ENCODE data around the gene NXPH4.

NXPH4 gene

DNA sequence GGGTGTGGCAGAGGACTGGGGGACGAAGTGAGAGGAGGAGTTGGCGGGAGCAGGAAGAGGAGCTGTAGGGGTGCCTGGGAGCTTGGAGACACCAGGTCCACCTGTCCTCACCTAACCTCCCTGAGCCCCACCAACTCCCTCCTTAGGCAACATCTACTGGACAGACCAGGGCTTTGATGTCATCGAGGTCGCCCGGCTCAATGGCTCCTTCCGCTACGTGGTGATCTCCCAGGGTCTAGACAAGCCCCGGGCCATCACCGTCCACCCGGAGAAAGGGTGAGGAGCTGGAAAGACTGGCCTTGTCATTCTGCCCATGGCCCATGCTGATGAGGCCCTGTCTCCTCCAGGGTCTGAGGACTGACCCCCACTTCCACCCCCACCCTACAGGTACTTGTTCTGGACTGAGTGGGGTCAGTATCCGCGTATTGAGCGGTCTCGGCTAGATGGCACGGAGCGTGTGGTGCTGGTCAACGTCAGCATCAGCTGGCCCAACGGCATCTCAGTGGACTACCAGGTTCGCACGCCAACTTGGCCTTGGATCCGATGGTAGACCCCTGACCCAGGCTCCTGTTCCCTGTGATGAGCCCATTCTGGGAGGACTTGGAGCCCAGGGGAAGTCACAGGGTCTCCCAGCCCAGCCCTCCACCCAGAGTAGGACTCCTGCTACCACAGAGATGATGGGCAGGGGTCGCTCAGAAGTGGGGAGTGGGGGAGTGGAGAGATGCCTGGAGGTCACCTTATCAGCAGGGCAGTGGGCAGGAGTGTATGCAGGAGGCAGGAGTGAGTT, 32.5 kb upstream of the NXPH4 start:
- DNase-seq (ENCODE audit: low read depth, low spot score) = no peak

DNA sequence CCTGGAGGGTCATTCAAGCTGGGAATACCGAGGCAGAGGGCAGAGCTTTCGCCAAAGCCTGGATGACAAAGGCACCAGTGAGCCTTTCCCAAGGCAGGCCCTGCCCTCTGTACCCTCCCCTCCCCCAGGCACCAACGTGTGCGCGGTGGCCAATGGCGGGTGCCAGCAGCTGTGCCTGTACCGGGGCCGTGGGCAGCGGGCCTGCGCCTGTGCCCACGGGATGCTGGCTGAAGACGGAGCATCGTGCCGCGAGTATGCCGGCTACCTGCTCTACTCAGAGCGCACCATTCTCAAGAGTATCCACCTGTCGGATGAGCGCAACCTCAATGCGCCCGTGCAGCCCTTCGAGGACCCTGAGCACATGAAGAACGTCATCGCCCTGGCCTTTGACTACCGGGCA, 31.2 kb upstream of the NXPH4 start:
- no peak for DNase-seq (ENCODE audit: low read depth, low spot score)

DNA sequence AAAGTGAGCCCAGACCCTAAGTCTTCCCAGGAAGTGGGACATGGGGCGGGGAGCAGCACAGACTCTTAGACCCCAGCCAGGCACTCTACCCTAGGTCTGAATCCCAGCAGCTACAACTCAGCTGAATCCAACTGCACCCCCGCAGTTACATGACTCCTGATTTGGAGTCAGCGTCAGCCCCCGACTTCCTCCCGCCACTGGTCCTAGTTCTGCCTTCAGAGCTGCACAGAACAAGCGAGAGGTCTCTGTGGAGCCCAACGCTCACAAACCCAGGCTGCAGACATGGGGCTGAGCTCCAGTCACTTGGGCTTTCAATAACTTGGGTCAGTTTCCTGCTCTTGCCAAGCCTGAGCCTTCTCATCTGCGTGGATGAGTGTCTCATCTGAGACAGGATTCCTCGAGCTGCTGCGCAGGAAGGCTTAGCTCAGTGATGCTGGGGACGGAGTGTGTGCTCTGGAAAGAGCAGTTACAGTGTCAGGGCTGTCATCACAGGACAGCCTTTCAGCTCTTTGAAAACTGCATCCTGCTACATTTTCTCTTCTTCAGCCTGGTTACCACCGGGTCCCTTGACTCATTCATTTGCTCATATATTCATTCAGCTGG, 30.6 kb upstream of the NXPH4 start:
- no peak for DNase-seq (ENCODE audit: low read depth, low spot score)

DNA sequence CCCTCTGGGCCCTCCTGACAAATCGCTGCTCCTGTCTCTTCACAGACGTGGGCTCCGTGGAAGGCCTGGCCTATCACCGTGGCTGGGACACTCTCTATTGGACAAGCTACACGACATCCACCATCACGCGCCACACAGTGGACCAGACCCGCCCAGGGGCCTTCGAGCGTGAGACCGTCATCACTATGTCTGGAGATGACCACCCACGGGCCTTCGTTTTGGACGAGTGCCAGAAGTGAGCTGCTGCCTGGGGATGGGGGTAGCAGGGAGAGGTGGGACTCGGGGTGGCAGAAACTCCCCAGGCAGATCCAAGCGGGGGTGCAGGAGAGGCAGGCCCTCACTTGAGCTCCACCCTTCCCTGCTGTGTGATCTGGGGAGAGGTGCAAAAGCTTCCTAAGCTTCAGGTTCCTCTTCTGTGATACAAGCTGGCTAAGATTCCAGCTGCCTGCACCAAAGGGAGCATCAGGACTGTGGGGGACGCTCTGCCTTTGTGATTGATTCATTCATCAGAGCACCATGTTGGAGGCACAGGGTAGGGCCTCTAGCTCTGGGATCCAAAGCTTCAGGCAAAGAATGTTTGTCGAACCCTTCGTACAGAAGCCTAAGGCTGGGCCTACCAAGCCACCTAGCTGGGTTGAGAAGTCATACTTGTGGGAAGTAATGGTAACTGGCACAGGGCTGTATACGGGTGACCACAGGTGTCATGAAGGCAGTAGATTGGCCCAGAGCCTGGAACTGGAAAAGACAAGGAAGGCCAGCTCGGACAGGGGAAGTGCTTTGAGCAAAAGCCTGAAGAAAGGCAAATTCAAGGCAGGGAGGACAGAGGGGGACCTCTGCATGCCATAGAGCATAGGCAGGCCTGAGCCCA, 29.1 kb upstream of the NXPH4 start:
- no peak for DNase-seq (ENCODE audit: low read depth, low spot score)

DNA sequence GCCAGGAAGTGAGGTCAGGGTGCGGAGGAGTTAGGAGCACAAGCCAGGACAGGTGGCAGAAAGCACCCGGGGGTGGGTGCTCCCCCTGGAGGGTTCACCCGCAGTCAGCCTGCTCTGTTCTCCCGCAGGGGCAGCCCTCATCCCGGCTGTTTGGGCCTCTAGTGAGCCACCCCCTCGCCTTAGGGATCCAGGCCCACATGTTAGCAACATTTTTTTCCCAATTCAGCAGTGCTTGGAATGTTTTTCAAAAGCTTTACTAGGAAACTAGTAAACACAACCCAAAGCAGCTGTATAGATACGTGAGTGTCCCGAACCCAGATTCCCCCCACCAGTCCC, 28.5 kb upstream of the NXPH4 start:
- DNase-seq (ENCODE audit: low read depth, low spot score) = no peak

DNA sequence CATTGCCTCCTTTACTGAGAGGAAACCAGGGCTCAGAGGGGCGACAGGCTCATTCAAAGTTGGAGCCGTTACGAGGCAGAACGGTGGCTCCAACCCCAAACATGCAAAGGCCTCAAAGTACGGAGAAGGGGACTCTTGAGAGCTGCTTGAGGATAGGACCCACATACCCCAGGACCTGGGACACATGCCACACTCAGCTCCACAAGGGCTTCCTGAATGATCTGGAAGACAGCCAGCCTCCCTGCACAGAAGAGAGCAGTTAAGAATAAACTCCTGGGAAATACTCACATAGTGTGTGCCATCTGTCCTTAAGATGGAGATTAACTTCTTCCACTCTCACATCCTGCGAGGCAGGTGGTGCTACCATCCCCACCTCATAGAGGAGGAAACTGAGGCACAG, 26.6 kb upstream of the NXPH4 start:
- DNase-seq (ENCODE audit: low read depth, low spot score) = no peak

DNA sequence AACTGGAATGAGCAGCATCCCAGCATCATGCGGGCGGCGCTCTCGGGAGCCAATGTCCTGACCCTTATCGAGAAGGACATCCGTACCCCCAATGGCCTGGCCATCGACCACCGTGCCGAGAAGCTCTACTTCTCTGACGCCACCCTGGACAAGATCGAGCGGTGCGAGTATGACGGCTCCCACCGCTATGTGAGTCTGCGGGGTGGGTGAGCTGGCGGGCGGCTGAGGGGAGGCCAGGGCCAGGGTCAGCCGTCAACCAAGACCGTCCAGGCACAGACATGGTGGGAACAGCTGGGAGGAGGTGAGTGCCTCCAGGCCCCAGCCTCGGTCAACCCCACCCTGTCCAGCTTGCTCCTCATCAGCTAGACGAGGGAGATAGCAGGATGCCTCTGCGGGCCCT, 25.8 kb upstream of the NXPH4 start:
- no peak for DNase-seq (ENCODE audit: low read depth, low spot score)

DNA sequence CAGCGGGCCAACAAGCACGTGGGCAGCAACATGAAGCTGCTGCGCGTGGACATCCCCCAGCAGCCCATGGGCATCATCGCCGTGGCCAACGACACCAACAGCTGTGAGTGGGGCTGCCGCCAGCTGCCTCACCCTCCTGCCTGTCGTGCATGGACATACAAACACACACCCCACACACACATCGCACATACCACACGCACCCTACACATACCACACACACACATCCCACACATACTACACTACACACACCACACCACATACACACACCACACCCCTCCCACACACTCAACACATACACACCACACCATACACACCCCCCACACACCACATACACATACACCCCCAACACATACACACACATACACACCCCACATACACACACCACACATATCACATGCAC, 25.2 kb upstream of the NXPH4 start:
- no peak for DNase-seq (ENCODE audit: low read depth, low spot score)

DNA sequence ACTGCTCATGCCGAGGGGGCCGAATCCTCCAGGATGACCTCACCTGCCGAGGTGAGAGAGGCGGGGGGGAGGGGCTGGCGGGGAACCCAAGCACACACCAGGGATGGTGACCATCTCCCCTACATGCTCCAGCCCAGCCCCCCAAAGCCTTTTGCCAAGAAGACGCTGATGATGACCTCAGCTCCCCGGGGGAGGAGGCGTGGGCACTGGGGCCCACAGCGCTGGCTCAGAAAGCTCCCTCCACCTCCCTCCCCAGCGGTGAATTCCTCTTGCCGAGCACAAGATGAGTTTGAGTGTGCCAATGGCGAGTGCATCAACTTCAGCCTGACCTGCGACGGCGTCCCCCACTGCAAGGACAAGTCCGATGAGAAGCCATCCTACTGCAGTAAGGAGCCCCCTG, 23.7 kb upstream of the NXPH4 start:
- no peak for DNase-seq (ENCODE audit: low read depth, low spot score)

DNA sequence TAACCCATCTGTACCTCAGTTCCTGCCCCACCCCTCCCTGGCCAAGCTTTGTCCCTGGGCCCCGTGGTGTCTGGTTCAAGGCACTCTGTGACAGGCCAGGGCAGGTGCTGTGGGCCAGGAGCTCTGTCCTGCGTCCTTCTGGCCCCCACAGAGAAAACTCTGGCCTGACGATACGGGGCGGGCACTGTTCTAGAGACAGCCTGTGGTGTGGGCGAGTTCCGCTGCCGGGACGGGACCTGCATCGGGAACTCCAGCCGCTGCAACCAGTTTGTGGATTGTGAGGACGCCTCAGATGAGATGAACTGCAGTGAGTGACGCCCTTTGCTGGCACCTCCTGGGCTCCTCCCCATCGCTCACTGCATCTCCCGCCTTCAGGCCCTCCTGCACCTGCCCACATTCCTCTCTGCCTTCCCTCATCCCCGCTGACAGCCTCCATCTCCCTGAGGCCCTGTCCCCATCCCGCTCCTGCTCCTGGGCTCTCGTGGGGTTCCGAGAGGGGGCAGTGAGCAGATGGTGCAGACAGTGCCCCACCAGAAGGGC, 22.8 kb upstream of the NXPH4 start:
- DNase-seq (ENCODE audit: low read depth, low spot score) = no peak

DNA sequence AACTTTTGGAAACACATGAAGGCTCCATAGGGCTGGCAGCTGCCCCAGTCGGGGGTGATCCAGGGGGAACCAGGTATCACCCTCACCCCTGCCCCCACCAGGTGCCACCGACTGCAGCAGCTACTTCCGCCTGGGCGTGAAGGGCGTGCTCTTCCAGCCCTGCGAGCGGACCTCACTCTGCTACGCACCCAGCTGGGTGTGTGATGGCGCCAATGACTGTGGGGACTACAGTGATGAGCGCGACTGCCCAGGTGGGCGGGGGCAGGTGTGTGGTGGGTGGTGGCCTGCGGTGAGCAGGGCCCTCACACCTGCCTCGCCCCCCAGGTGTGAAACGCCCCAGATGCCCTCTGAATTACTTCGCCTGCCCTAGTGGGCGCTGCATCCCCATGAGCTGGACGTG, 22.3 kb upstream of the NXPH4 start:
- DNase-seq (ENCODE audit: low read depth, low spot score) = no peak

DNA sequence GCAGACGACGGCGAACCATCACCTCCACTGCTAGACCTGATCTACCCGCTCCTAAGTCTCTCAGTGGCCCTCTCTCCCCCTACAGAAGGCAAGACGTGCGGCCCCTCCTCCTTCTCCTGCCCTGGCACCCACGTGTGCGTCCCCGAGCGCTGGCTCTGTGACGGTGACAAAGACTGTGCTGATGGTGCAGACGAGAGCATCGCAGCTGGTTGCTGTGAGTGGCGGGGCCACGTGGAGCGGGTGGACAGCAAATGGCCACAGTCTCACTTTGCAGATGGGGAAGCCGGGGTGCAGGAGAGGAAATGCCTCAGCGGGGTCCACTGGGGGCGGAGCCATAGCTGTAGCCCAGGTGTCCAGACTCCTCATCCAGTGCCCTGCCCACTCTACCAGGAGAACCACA, 21.4 kb upstream of the NXPH4 start:
- DNase-seq (ENCODE audit: low read depth, low spot score) = no peak

DNA sequence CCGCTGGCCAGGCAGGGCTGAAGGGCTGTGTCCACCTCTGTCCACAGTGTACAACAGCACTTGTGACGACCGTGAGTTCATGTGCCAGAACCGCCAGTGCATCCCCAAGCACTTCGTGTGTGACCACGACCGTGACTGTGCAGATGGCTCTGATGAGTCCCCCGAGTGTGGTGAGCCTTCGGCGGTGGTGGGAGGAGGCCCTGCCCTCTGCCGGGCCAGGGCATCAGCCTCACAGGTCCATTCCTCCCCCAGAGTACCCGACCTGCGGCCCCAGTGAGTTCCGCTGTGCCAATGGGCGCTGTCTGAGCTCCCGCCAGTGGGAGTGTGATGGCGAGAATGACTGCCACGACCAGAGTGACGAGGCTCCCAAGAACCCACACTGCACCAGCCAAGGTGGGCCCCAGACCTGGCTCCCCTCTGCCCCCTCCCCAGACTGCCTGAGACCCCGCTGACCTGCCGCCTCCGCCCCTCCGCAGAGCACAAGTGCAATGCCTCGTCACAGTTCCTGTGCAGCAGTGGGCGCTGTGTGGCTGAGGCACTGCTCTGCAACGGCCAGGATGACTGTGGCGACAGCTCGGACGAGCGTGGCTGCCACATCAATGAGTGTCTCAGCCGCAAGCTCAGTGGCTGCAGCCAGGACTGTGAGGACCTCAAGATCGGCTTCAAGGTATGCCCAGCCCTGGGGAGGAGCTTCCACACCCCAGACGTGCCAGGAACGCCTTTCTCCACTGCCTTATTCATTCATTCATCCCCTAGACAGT, 20.8 kb upstream of the NXPH4 start:
- DNase-seq (ENCODE audit: low read depth, low spot score) = no peak

DNA sequence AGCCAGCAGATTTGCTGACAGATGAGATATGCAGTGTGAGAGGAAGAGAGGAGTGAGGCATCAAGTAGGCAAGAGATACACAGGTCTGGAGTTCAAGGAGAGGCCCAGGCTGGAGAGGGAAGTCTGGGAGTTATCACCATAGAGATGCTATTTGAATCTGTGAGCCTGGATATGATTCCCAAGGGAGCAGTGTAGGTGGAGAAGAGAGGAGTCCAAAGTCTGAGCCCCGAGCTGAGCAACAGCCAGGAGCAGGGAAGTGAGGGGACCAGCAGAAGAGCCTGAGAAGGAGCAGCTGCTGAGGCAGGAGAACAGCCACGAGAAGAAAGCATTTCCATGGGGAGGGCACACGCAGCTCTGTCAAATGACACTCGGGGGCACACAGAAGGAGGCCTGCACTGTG, 20.2 kb upstream of the NXPH4 start:
- DNase-seq (ENCODE audit: low read depth, low spot score) = no peak

DNA sequence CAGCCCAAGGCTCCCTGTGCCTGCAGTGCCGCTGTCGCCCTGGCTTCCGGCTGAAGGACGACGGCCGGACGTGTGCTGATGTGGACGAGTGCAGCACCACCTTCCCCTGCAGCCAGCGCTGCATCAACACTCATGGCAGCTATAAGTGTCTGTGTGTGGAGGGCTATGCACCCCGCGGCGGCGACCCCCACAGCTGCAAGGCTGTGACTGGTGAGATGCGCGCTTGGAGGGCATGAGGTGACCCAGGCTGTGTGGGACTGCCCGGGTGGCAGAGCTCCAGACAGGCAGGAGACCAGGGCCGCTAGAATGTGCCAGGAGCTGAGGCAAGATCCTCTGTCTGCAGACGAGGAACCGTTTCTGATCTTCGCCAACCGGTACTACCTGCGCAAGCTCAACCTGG, 19.6 kb upstream of the NXPH4 start:
- DNase-seq (ENCODE audit: low read depth, low spot score) = no peak

DNA sequence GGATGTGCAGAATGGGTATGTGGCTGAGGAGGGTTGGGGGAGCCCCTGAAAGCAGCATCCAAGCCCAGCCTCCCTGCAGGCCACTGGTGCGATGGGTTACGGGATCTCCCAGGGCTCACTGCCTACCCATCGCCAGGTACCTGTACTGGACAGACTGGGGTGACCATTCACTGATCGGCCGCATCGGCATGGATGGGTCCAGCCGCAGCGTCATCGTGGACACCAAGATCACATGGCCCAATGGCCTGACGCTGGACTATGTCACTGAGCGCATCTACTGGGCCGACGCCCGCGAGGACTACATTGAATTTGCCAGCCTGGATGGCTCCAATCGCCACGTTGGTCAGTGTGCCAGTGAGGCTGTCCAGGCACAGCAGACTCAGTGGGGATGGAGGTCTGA, 18.3 kb upstream of the NXPH4 start:
- no peak for DNase-seq (ENCODE audit: low read depth, low spot score)

DNA sequence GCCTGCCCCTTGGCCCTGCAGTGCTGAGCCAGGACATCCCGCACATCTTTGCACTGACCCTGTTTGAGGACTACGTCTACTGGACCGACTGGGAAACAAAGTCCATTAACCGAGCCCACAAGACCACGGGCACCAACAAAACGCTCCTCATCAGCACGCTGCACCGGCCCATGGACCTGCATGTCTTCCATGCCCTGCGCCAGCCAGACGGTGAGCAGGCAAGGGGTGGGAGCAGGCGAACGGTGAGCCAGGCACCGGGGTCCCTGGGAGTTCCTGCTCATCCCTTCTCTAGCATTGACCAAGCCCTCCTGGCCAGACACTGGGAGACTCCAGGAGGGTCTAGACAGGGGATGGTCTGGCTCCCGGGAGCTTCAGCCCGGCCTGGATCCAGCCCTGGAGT, 17.4 kb upstream of the NXPH4 start:
- no peak for DNase-seq (ENCODE audit: low read depth, low spot score)

DNA sequence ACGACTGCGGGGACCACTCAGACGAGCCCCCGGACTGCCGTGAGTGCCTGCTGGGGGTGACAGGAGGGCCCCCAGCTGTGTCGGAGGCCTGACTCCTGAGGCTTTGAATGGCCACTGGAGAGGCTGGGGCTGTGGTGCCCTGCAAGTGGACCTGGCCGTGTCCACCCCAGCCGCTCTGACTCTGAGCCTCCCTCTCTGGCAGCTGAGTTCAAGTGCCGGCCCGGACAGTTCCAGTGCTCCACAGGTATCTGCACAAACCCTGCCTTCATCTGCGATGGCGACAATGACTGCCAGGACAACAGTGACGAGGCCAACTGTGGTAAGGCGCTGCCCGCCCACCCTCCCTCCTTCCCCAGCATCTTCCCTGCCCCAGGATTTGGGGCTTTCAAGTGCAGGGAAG, 16.1 kb upstream of the NXPH4 start:
- no peak for DNase-seq (ENCODE audit: low read depth, low spot score)

DNA sequence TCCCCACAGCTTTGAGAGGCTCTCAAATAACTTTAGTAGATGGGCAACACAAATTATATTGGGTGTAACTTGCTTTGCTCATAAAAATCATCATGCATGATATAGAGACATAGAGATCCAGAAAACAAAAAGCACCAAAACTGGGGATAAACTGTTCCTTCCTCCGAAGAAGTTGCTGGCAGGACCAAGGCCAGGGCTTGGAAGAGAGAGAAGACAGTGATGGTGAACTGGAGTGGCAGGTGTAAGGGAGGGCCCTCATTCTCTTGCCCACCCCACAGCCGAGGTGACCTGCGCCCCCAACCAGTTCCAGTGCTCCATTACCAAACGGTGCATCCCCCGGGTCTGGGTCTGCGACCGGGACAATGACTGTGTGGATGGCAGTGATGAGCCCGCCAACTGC, 15.4 kb upstream of the NXPH4 start:
- no peak for DNase-seq (ENCODE audit: low read depth, low spot score)

DNA sequence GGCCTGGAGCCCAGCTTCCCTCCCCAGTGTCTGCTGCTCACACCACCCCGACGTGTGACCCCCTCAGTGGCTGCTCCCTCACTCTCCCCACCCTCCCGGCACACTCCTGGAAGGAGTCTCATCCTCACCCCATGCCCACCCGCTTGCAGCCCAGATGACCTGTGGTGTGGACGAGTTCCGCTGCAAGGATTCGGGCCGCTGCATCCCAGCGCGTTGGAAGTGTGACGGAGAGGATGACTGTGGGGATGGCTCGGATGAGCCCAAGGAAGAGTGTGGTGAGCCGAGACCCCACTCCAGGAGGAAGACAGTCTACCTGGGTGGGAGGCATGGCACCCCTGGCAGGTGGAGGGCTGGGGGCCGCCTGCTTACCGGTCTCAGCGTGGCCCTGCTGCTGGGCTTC, 15.0 kb upstream of the NXPH4 start:
- no peak for DNase-seq (ENCODE audit: low read depth, low spot score)

DNA sequence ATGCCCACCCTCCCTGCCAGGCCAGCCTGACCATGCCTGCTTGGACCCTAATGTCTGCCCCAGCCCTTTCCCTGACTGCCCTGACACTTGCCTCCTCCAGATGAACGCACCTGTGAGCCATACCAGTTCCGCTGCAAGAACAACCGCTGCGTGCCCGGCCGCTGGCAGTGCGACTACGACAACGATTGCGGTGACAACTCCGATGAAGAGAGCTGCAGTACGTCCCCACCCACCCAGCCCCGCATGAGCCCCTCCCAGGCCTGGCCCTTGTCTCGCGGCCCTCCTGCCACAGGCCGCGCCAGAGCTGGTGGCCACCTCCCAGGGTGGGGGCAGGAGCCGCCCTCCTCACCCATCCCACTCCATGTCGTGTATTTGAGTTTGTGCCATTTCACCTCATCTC, 14.3 kb upstream of the NXPH4 start:
- no peak for DNase-seq (ENCODE audit: low read depth, low spot score)

DNA sequence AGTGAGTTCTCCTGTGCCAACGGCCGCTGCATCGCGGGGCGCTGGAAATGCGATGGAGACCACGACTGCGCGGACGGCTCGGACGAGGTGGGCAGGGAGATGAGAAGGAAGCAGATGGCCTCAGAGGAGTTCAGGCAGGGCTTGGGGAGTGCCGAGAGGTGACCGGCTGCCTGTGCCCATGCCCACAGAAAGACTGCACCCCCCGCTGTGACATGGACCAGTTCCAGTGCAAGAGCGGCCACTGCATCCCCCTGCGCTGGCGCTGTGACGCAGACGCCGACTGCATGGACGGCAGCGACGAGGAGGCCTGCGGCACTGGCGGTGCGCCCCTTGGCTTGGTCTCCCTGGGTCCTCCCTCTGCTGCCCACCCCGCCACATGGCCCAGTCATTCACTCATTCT, 13.4 kb upstream of the NXPH4 start:
- DNase-seq (ENCODE audit: low read depth, low spot score) = no peak

Measured in iPS DF 19.7 (cell line).